Skeletal muscle tissue (tissue), 4 donors: ENCODE data around the gene RNU4-1. TPM values are rescaled to one million over a fixed set of nuclear protein-coding genes. Genes with fewer than 3 reads are reported as not detected.
A peak's percentile ranks its signal among the peaks of the same experiment; 100 is the strongest.

Experiments
- H3K27ac ChIP-seq: one replicate; pipeline ENCODE4 v1.7.0; 2013; ENCODE audit warnings: mild to moderate bottlenecking, low read depth, low read length, inconsistent platforms
- H3K27me3 ChIP-seq, 3 donors: one replicate each; pipeline ENCODE4 v1.7.0; 2013; ENCODE audit warnings: low read length in 3 of 3; ENCODE audit not compliant: control insufficient read depth in 3 of 3, insufficient read depth in 3 of 3
- H3K36me3 ChIP-seq, 3 donors: one replicate each; pipeline ENCODE4 v1.7.0; 2013; ENCODE audit warnings: low read length in 3 of 3; ENCODE audit not compliant: control insufficient read depth in 3 of 3, insufficient read depth in 3 of 3
- H3K4me1 ChIP-seq, 3 donors: one replicate each; pipeline ENCODE4 v1.7.0; 2013; ENCODE audit warnings: low read length in 3 of 3, mild to moderate bottlenecking in 3 of 3; ENCODE audit not compliant: control insufficient read depth in 3 of 3, insufficient read depth in 3 of 3
- H3K4me3 ChIP-seq, 3 donors: one replicate each; pipeline ENCODE4 v1.7.0; 2013; ENCODE audit warnings: low read length in 3 of 3
- H3K9ac ChIP-seq, 3 donors: one replicate each; pipeline ENCODE4 v1.7.0; 2013; ENCODE audit warnings: low read length in 3 of 3, mild to moderate bottlenecking in 3 of 3, moderate library complexity in 2 of 3, low read depth in 1 of 3
- H3K9me3 ChIP-seq, 3 donors: one replicate each; pipeline ENCODE4 v1.7.0; 2013; ENCODE audit warnings: low read length in 3 of 3; ENCODE audit not compliant: control insufficient read depth in 3 of 3
- total RNA-seq: library from RNA; depleted of rRNA; stranded (reverse); fragments of >200 nt; gene quantifications from one replicate; pipeline ENCODE4 v1.2.3, GENCODE V29; 2014
- donor health status: Osteomylitis.

RNU4-1 gene
- total RNA-seq, 1 donor from 2014 or later, result under 0.01 TPM

DNA sequence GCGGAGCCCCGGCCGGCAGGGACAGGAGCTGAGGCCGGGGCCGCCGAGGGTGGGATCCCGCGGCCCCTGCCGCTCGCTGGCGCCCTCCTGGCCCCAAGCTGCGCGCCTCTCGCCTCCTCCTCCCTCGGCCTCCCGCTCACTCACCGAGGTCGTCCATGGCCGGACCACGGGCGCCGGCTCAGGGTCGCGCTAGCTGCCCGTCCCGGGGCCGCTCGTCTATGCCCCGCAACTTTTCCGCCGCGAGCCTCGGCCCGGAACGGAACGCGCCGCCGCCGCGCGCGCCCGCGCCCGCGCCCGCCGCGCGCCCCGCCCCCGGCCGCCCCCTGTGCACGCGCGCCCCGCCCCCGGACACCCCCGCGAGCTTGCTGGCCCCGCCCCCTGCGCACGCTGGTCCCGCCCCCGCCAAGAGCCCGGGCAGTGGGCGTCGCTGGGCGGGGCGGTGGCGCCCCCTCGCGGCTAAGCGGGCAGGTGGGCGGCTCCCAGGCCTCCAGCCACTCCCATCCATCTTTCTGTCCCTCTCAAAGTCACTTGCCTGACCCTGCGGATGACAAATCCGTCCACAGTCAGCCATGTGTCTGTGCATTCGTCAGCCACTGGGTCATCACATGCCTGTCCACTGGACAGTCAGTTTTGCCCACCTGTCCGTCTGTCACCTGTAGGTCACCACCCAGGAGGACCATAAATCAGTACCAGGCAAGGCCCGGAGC lies 27.4 kb downstream of the RNU4-1 start, which contains the start of gene PXN:
PXN (minus strand) TSS at position 258 of the 707 bp plus-strand sequence; CDS start at position 157, 101 bp downstream.
- peak within 1 kb of the TSS; percentile 96 for H3K27ac ChIP-seq
- H3K36me3 ChIP-seq, result no peaks in the 10 kb centered on the region
- peak within 1 kb of the TSS; percentile 65 to 96 (median 96) for H3K9ac ChIP-seq
- peak within 1 kb of the TSS; percentile 82 to 88 (median 85) for H3K4me3 ChIP-seq
- no peaks in the 10 kb centered on the region for H3K27me3 ChIP-seq
- H3K4me1 ChIP-seq, result peaks cover 41 to 47% (median 42%) of the 10 kb centered on the region in 3 donors
- H3K9me3 ChIP-seq, result no peaks in the 10 kb centered on the region

DNA sequence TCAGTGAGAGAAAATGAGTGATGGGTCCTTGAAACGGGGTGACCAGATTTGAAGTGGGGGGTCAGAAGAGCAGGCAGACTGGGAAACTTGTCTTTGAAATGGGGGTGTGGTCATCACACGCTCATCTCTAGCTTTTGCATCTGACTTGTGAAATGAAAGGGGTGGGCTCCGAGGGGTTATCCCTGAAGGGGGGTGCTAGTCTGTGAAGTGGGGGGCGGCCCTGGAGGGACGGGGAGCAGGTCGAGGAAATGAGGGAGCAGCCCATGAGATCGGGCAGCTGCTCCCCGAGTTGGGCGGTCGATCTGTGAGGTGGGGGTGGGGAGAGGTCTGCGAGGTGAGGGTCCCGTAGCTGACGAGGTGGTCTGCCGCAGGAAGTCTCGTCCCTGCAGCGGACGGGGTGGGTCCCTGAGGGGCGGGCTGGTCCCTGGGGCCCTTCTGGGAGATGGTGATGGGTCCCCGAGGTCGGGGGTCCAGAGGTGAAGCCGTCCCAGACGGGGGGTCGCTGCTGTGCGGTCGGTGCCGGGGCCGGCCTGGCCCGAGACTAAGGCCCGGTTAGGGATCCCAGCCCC lies 28.0 kb downstream of the RNU4-1 start:
- Histone ChIP-seq H3K27me3 (no peaks in the 10 kb centered on the region), H3K27ac (peak overlapping the region; percentile 96), H3K4me3 (peak overlapping the region; percentile 82 to 88 (median 85)), H3K9ac (peak overlapping the region; percentile 65 to 96 (median 96)), H3K36me3 (peaks cover 0 to 2% (median 0%) of the 10 kb centered on the region in 3 donors), H3K4me1 (peaks cover 42 to 50% (median 45%) of the 10 kb centered on the region in 3 donors), H3K9me3 (no peaks in the 10 kb centered on the region)

DNA sequence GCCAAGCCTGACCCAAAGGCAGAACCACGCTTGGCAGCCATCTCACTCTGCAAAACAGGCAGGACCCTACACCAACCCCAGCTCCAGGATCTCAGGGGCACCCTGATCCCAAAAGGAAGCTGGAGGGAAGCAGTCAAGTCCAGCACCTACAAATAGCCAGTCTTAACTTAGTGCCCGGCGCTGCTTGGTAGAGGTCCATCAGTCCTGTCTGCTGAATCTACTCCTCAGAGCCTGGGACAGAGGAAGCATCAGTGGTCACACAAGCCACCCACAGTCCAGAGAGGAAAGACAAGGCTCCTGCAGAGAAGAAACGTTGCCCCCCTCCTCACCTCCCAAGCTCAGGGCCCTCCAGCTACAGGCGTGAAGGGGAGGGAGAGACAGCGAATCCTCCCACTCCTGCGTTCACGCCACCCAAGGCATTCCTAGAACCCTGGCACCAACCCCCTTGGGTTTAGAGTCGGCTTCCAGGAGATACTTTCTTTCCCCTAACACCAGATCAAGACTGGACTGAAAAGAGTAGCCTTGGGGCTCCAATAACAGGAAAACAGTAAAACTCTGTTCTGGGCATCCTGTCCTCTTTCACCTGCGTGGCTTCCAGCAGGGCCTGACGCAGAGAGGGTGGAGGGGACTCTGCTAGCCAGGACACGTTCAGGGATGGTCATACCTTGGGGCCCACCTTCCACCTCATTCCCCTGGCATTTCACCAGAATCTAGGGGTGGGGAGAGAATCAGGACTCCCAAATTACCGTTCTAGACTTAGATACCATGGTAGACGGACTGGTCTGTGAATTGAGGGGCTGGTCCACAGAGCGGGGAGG lies 28.7 kb downstream of the RNU4-1 start:
- H3K9ac ChIP-seq, result peak overlapping the region; percentile 65 to 96 (median 96)
- H3K9me3 ChIP-seq, result no peaks in the 10 kb centered on the region
- H3K27me3 ChIP-seq, result no peaks in the 10 kb centered on the region
- H3K36me3 ChIP-seq, result peaks cover 0 to 2% (median 0%) of the 10 kb centered on the region in 3 donors
- peak overlapping the region; percentile 96 for H3K27ac ChIP-seq
- peak overlapping the region; percentile 82 to 88 (median 85) for H3K4me3 ChIP-seq
- peaks cover 49 to 57% (median 52%) of the 10 kb centered on the region in 3 donors for H3K4me1 ChIP-seq

DNA sequence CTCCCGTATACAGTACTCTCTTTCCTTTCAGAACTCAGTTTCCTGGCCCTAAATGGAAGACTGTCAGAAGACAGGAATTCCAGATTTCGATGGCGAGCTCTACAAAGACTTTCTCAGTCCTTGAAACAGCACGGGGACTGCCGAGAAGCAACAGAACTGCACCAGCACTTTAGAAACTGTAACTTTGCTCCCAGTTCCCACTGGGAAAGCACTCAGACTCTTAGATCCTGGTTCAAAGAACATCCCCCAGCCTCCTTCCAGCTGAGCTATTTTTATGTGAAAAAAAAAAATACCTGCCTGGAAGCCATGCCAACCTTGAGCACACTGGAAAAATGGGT lies 29.3 kb downstream of the RNU4-1 start:
- peaks cover 52 to 61% (median 53%) of the 10 kb centered on the region in 3 donors for H3K4me1 ChIP-seq

DNA sequence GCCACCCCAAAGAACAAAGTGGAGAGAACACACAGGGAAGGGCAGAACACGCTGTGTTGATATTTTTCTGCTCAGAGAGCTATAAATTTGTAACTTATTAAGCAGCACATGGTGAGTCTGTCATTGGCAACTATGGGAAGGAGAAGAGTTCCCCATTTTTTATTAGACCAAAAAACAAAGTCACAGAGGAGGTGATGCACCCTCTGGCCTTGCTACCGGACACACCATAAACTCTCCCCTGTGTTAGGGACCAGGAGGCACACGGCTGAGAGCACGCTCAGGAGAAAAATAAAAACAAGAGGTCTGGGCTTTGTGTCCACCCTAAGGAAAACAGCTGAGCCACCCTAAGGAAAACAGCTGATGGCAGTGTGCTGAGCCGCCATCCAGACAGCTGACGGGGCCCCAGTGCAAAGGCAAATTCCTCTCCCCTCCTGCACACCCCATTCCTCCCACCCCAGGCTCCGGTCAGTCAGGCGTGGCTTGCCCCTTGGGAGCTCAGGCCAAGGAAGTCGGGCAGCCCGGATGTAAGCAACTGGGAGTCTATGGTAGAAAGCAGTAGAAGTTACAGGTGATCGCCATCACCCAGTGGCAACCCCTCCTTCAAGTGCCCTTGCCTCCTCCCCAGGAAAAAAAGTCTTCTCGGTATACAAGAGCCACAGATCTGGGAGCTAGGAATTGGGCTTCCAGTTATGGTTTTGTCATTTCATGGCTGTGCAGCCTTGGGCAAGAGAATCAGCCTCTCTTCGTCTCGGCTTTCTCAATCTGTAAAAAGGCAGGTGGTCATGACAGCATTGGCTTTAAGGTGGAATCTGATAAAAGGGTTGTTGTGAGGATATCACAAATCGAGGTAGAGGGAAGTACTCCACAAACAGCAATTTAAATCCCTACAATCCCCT lies 29.9 kb downstream of the RNU4-1 start:
- H3K27me3 ChIP-seq, result no peaks in the 10 kb centered on the region
- H3K36me3 ChIP-seq, result peaks cover 0 to 2% (median 0%) of the 10 kb centered on the region in 3 donors
- peak overlapping the region; percentile 82 to 88 (median 85) for H3K4me3 ChIP-seq
- peak overlapping the region; percentile 96 for H3K27ac ChIP-seq
- H3K9me3 ChIP-seq, result no peaks in the 10 kb centered on the region
- peaks cover 56 to 67% (median 57%) of the 10 kb centered on the region in 3 donors for H3K4me1 ChIP-seq
- H3K9ac ChIP-seq, result peak overlapping the region; percentile 66 to 96 (median 96)

More for the DNA sequence above, 29.3 kb downstream of the RNU4-1 start:
- H3K4me3 ChIP-seq, result peak overlapping the region; percentile 82 to 88 (median 85)
- H3K9ac ChIP-seq, result peak overlapping the region; percentile 65 to 96 (median 96)
- no peaks in the 10 kb centered on the region for H3K27me3 ChIP-seq
- peaks cover 0 to 2% (median 0%) of the 10 kb centered on the region in 3 donors for H3K36me3 ChIP-seq
- no peaks in the 10 kb centered on the region for H3K9me3 ChIP-seq
- peak overlapping the region; percentile 96 for H3K27ac ChIP-seq

DNA sequence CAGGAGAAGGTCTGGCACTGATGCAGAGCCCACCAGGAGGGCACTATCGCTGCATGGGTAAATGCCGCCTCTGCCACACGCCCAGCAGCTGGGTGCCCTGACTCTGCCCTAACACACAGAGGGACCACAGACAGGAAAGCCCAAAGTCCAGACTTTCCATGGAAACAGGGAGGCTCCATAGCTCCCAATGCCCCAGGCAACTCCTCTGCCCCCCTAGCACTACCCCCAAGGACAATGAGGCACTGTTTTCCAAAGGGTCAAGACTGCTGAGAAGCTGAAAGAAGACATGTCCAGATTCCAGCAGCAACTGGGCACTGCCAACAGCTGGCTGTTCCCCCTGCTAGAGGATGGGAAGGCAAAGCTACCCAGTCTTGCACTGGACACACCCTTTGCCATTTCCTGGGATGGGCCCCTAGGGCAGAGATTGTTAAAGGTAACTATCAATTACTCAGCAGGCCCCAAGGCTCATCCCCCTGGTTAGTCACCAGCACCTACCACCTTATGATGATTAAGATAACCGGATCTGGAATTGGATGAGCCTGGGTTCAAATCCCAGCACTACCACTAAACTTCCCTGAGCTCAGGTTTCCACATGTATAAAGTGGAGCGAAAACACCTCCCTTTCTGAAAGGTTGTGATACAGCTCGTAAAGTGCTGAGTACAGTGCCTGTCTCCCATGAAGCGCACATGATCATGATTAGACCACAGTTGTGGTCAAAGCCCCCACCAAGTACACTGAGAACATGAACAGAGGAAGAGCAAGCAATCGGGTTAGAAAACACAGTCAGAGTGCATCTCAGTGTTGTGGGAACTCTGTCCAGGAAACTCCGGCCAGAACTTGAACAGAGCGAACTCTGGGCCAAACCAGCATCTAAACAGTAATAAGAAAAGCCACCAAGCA lies 30.8 kb downstream of the RNU4-1 start:
- peak overlapping the region; percentile 82 to 88 (median 85) for H3K4me3 ChIP-seq

DNA sequence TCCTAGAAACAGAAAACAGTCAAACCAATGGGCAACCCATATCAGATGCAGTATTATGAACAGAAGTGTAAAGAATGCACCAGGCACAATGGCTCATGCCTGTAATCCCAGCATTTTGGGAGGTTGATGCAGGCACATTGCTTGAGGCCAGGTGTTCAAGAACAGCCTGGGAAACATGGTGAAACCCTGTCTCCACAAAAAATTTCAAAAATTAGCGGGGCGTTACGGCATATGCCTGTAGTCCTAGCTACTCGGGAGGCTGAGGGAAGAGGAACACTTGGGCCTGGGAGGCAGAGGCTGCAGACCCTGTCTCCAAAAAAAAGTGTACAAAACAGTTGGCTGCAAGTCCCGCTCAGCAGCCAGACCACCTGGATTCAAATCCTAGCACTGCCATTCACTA lies 32.4 kb downstream of the RNU4-1 start:
- Histone ChIP-seq H3K36me3 (peaks cover 0 to 2% (median 0%) of the 10 kb centered on the region in 3 donors), H3K27me3 (no peaks in the 10 kb centered on the region), H3K4me1 (peaks cover 73 to 80% (median 73%) of the 10 kb centered on the region in 3 donors), H3K4me3 (no peak overlapping the region), H3K9ac (no peak overlapping the region), H3K9me3 (no peaks in the 10 kb centered on the region), H3K27ac (no peak overlapping the region)

More for the DNA sequence above, 30.8 kb downstream of the RNU4-1 start:
- Histone ChIP-seq H3K4me1 (peaks cover 64 to 76% (median 65%) of the 10 kb centered on the region in 3 donors), H3K27me3 (no peaks in the 10 kb centered on the region), H3K9ac (peak overlapping the region; percentile 66 to 96 (median 96)), H3K27ac (peak overlapping the region; percentile 96), H3K36me3 (peaks cover 0 to 2% (median 0%) of the 10 kb centered on the region in 3 donors), H3K9me3 (no peaks in the 10 kb centered on the region)

DNA sequence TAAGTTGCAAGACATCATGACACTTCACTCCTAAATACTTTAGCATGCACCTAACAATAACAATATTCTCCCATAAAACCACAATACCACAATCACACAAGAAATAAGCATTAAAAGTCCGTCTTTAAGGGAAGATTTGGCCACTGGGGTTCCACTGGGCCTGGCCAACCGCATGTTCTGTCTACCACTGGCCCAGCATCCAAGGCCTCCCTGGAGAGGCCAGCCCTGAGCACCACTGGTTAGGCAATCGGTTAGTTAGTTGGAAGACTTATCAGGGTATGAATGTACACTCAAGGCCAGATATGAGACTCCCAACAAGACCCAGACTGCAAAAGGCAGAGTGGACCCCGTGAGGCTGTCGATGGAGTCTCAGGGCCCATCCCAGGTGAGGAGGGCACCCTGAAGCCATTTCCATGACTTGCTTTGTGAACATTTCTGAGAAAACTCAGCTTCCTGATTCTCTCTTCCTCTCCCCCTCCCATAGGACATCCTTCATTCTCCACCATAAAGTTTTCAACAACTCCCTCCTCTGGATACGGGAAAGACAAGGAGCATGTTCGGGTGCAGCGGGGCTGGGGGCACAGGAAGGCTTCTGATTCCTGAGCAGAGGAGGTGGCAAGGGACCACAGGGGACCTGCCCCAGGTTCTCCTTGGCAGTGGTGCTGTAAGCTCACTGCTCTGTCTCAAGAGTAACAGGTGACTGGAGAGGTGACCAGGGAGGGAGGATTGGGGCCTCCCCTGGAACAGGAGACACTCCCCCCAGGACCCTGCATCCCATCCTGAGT lies 33.4 kb downstream of the RNU4-1 start:
- peaks cover 69 to 76% (median 71%) of the 10 kb centered on the region in 3 donors for H3K4me1 ChIP-seq
- no peak overlapping the region for H3K9ac ChIP-seq
- peak overlapping the region; percentile 56 for H3K27ac ChIP-seq
- H3K27me3 ChIP-seq, result no peaks in the 10 kb centered on the region
- H3K4me3 ChIP-seq, result peak overlapping the region in 1 of 3 donors; percentile 23
- no peaks in the 10 kb centered on the region for H3K9me3 ChIP-seq
- peaks cover 0 to 2% (median 0%) of the 10 kb centered on the region in 3 donors for H3K36me3 ChIP-seq
